ENCODE results near the gene MYO1F. TPM values are rescaled to one million over a fixed set of nuclear protein-coding genes. Genes with fewer than 3 reads are reported as not detected.

The MYO1F gene
- polyA plus RNA-seq (2011; rRNA removed) (0.37 and 0.95 TPM in 2 replicates), polyA plus RNA-seq (2017; fragmentation: RNase III; extraction: RNeasy Plus Mini Kit Qiagen cat#74134 plus additional on column Dnase treatment) (0.17 to 0.24 TPM (median 0.23 TPM) in 3 replicates), polyA minus RNA-seq (2011; rRNA and poly(A)+ RNA removed) (1.2 and 1.9 TPM in 2 replicates)
- polyA plus RNA-seq (2012; cell fraction: cytosol; rRNA removed), result 0.45 TPM in 2 replicates
- 0.60 and 0.76 TPM in 2 replicates for polyA plus RNA-seq (2012; cell fraction: nucleus; rRNA removed)

DNA sequence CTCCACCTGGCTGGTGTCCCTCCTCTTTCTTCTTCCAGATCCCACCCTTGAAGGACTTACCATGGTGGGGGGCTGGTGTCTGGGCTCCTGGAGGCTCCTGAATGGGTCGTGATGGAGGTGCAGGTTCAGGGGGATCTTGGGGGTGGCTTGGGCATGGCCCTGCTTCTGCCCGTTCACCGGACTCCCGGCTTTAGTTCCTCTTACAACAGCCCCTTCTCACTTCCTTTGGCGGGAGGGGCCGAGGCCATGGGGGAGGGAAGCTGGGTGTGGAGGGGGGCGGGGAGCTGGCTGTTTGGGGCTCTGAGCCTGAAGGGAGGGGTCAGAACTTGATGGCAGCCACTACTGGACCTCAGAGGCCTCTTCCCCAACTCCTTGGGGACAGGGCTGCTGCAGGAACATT, at the start of gene MYO1F:
Gene MYO1F, minus strand, starts transcription at position 196 of the 400 bp plus-strand sequence. Its CDS starts 133 bp downstream, at position 63.
- CTCF ChIA-PET, result interaction anchor here (0.6 to 5.2 kb wide), 9 partner anchors 8 to 223 kb away, joined by 3 to 60 read pairs (median 9); no protein-coding TSS in a partner anchor
- no peak within 1 kb of the TSS for H3K4me3 ChIP-seq
- POLR2A ChIA-PET, result no interaction called here
- WGBS (ENCODE audit: missing lambda C conversion rate), result 77% methylated on average over 3 of the region's 7 CpGs
- TF ChIP-seq CBX8 (IDR thresholded peaks at IDR 0.05), result no peak
- no peak for TF ChIP-seq HOXB5 (CRISPR knock-in tag; IDR thresholded peaks at IDR 0.05)
- no peak for TF ChIP-seq SREBF2 (IDR thresholded peaks at IDR 0.05)
- no peak for TF ChIP-seq ZFP36 (IDR thresholded peaks at IDR 0.05; ENCODE audit: borderline replicate concordance, partially characterized antibody)
- TF ChIP-seq, protein P1, sequence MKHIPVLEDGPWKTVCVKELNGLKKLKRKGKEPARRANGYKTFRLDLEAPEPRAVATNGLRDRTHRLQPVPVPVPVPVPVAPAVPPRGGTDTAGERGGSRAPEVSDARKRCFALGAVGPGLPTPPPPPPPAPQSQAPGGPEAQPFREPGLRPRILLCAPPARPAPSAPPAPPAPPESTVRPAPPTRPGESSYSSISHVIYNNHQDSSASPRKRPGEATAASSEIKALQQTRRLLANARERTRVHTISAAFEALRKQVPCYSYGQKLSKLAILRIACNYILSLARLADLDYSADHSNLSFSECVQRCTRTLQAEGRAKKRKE (CRISPR knock-in tag; IDR thresholded peaks at IDR 0.05; ENCODE audit: low read depth), result no peak
- no peak for TF ChIP-seq FOSB (CRISPR knock-in tag; IDR thresholded peaks at IDR 0.05)
- TF ChIP-seq MAFK (IDR thresholded peaks at IDR 0.05; ENCODE audit: partially characterized antibody), result no peak
- TF ChIP-seq CHD4 (IDR thresholded peaks at IDR 0.05; ENCODE audit: borderline replicate concordance), result no peak
- no peak for TF ChIP-seq EHF (CRISPR knock-in tag; IDR thresholded peaks at IDR 0.05)
- TF ChIP-seq HEYL (CRISPR knock-in tag; IDR thresholded peaks at IDR 0.05), result no peak
- no peak for TF ChIP-seq FOSL2 (IDR thresholded peaks at IDR 0.05)
- no peak for TF ChIP-seq FOSL2 (CRISPR knock-in tag; IDR thresholded peaks at IDR 0.05)
- TF ChIP-seq POLR2A (IDR thresholded peaks at IDR 0.05; ENCODE audit: low read length), result no peak
- no peak for TF ChIP-seq EP300 (IDR thresholded peaks at IDR 0.05)
- no peak for TF ChIP-seq KDM1A (IDR thresholded peaks at IDR 0.05; ENCODE audit: low read depth)
- TF ChIP-seq, protein P2, sequence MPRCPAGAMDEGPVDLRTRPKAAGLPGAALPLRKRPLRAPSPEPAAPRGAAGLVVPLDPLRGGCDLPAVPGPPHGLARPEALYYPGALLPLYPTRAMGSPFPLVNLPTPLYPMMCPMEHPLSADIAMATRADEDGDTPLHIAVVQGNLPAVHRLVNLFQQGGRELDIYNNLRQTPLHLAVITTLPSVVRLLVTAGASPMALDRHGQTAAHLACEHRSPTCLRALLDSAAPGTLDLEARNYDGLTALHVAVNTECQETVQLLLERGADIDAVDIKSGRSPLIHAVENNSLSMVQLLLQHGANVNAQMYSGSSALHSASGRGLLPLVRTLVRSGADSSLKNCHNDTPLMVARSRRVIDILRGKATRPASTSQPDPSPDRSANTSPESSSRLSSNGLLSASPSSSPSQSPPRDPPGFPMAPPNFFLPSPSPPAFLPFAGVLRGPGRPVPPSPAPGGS (IDR thresholded peaks at IDR 0.05), result no peak
- TF ChIP-seq GATA3 (IDR thresholded peaks at IDR 0.05; ENCODE audit: borderline replicate concordance), result no peak
- TF ChIP-seq, protein P3, sequence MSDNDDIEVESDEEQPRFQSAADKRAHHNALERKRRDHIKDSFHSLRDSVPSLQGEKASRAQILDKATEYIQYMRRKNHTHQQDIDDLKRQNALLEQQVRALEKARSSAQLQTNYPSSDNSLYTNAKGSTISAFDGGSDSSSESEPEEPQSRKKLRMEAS (IDR thresholded peaks at IDR 0.05), result no peak
- TF ChIP-seq CHD2 (IDR thresholded peaks at IDR 0.05; ENCODE audit: low read length, partially characterized antibody), result no peak
- no peak for TF ChIP-seq NR3C1 (IDR thresholded peaks at IDR 0.05)
- peaks cover 30% of the 10 kb centered on the region for H3K4me1 ChIP-seq
- peak within 1 kb of the TSS in 1 of 2 experiments; percentile 76; a peak in 2 of 6 replicates for H3K27ac ChIP-seq
- no peak for ATAC-seq
- FAIRE-seq, result no peak
- H3K4me2 ChIP-seq, result no peak within 1 kb of the TSS
- no peaks in the 10 kb centered on the region for H3K9me3 ChIP-seq
- no peak for DNase-seq (ENCODE audit: low read depth in 1 of 2, low spot score in 1 of 2)

DNA sequence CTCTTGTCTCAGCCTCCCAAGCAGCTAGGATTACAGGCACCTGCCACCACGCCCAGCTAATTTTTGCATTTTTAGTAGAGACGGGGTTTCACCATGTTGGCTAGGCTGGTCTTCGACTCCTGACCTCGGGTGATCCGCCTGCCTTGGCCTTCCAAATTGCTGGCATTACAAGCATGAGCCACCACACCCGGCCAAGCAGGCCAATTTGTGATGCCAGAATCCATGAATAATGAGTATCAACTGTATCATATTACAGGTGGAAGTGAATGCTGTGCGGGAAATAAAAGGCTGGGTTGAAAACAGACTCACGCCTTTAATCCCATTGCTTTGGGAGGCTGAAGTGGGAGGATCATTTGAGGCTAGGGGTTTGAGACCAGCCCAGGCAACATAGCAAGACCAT, 49.6 kb upstream of the MYO1F start:
- no peak for ATAC-seq
- no peak for FAIRE-seq
- H3K27ac ChIP-seq, result peak overlapping the region; percentile 39 to 73; a peak in 3 of 6 replicates
- H3K9me3 ChIP-seq, result 0 out of 3 replicates have a peak, but pooled peaks cover 5% of the 10 kb centered on the region
- CTCF ChIA-PET, result interaction anchor here (0.6 kb wide), 1 partner anchor 1451 kb away, joined by 4 read pairs; no protein-coding TSS in a partner anchor
- TF ChIP-seq FOXS1 (CRISPR knock-in tag; IDR thresholded peaks at IDR 0.05) (no peak), MAFK (IDR thresholded peaks at IDR 0.05; ENCODE audit: partially characterized antibody) (no peak), RNF2 (IDR thresholded peaks at IDR 0.05; ENCODE audit: borderline replicate concordance, low read depth) (no peak), RARB (CRISPR knock-in tag; IDR thresholded peaks at IDR 0.05) (no peak), HEYL (CRISPR knock-in tag; IDR thresholded peaks at IDR 0.05) (no peak), HOXB5 (CRISPR knock-in tag; IDR thresholded peaks at IDR 0.05) (no peak), EHMT2 (IDR thresholded peaks at IDR 0.05; ENCODE audit: low read depth) (no peak), CHD2 (IDR thresholded peaks at IDR 0.05; ENCODE audit: low read length, partially characterized antibody) (no peak), CEBPB (IDR thresholded peaks at IDR 0.05) (no peak), HOXA7 (CRISPR knock-in tag; IDR thresholded peaks at IDR 0.05) (no peak), TFCP2L1 (CRISPR knock-in tag; IDR thresholded peaks at IDR 0.05) (no peak), NFE2L2 (conservative IDR thresholded peaks at IDR 0.05; ENCODE audit: low read length) (no peak), FOSB (CRISPR knock-in tag; IDR thresholded peaks at IDR 0.05) (no peak), SMC3 (IDR thresholded peaks at IDR 0.05) (no peak)
- TF ChIP-seq, protein P3 (IDR thresholded peaks at IDR 0.05), result no peak
- no peak for DNase-seq (ENCODE audit: low read depth in 1 of 2, low spot score in 1 of 2)
- H3K4me1 ChIP-seq, result peaks cover 18% of the 10 kb centered on the region
- 70% methylated on average over 8 of the region's 8 CpGs for WGBS (ENCODE audit: missing lambda C conversion rate)
- H3K4me2 ChIP-seq, result no peak overlapping the region
- POLR2A ChIA-PET, result no interaction called here
- no peak overlapping the region for H3K4me3 ChIP-seq

All from A549 (cell line).